ENCODE data around the gene THAP12.
"Not testable (repeated sequence)": the region's sequence is repeated elsewhere in the genome, so short reads cannot be mapped to it uniquely, and the experiment has no call there.

Gene THAP12

GRCh38 chr11:76327202-76327601, 53.7 kb downstream of the THAP12 start:
- no peaks in the 10 kb centered on the region for H3F3A ChIP-seq (ENCODE audit: low read depth)
- no peaks in the 10 kb centered on the region for H3K9me2 ChIP-seq (replicated peaks; ENCODE audit: low read depth, low read length)
- no peaks in the 10 kb centered on the region for H3K27me3 ChIP-seq (ENCODE audit: insufficient read depth, low read length, poor library complexity, severe bottlenecking)
- H3K4me3 ChIP-seq (ENCODE audit: low read length, poor library complexity, severe bottlenecking) = no peak overlapping the region
- no peaks in the 10 kb centered on the region for H4K20me1 ChIP-seq (ENCODE audit: insufficient read depth, low read length, poor library complexity, severe bottlenecking)
- no peaks in the 10 kb centered on the region for H3K79me2 ChIP-seq (ENCODE audit: insufficient read depth, low read length)
- no peak overlapping the region for H3K9ac ChIP-seq (ENCODE audit: low read depth, low read length, poor library complexity, severe bottlenecking)
- H3K9me3 ChIP-seq (ENCODE audit: insufficient read depth, low read depth, low read length) = no peaks in the 10 kb centered on the region
- peaks cover 7% of the 10 kb centered on the region for H3K4me1 ChIP-seq (ENCODE audit: insufficient read depth, low read length, poor library complexity, severe bottlenecking)
- TF ChIP-seq CTCF (conservative IDR thresholded peaks at IDR 0.05; ENCODE audit: low read length) (no peak), EZH2phosphoT487 (IDR thresholded peaks at IDR 0.05; ENCODE audit: borderline replicate concordance) (no peak)
- no peaks in the 10 kb centered on the region for H3K36me3 ChIP-seq (ENCODE audit: insufficient read depth, low read length)
- H3K4me2 ChIP-seq (ENCODE audit: low read depth, low read length, poor library complexity, severe bottlenecking) = no peak overlapping the region
- H2AFZ ChIP-seq (ENCODE audit: low read length) = no peak overlapping the region

- H4K20me1 ChIP-seq (ENCODE audit: insufficient read depth, low read length, poor library complexity, severe bottlenecking) = no peaks in the 10 kb centered on the region
- no peak overlapping the region for H3K4me2 ChIP-seq (ENCODE audit: low read depth, low read length, poor library complexity, severe bottlenecking)
- H3K27me3 ChIP-seq (ENCODE audit: insufficient read depth, low read length, poor library complexity, severe bottlenecking) = no peaks in the 10 kb centered on the region
- no peaks in the 10 kb centered on the region for H3K9me3 ChIP-seq (ENCODE audit: insufficient read depth, low read depth, low read length)
- H3F3A ChIP-seq (ENCODE audit: low read depth) = no peaks in the 10 kb centered on the region
- no peak overlapping the region for H3K4me3 ChIP-seq (ENCODE audit: low read length, poor library complexity, severe bottlenecking)
- no peak overlapping the region for H2AFZ ChIP-seq (ENCODE audit: low read length)
- no peaks in the 10 kb centered on the region for H3K36me3 ChIP-seq (ENCODE audit: insufficient read depth, low read length)
- H3K4me1 ChIP-seq (ENCODE audit: insufficient read depth, low read length, poor library complexity, severe bottlenecking) = peaks cover 7% of the 10 kb centered on the region
- no peak overlapping the region for H3K9ac ChIP-seq (ENCODE audit: low read depth, low read length, poor library complexity, severe bottlenecking)
- H3K9me2 ChIP-seq (replicated peaks; ENCODE audit: low read depth, low read length) = no peaks in the 10 kb centered on the region
- H3K79me2 ChIP-seq (ENCODE audit: insufficient read depth, low read length) = no peaks in the 10 kb centered on the region
- TF ChIP-seq CTCF (conservative IDR thresholded peaks at IDR 0.05; ENCODE audit: low read length) (no peak), EZH2phosphoT487 (IDR thresholded peaks at IDR 0.05; ENCODE audit: borderline replicate concordance) (no peak)
Observed at GRCh38 chr11:76325185-76325584, 55.7 kb downstream of the THAP12 start.

- Histone ChIP-seq H3K27me3 (ENCODE audit: insufficient read depth, low read length, poor library complexity, severe bottlenecking) (no peaks in the 10 kb centered on the region), H3F3A (ENCODE audit: low read depth) (no peaks in the 10 kb centered on the region), H3K36me3 (ENCODE audit: insufficient read depth, low read length) (no peaks in the 10 kb centered on the region), H2AFZ (ENCODE audit: low read length) (0 out of 2 replicates have a peak overlapping the region, but pooled peaks have one; percentile 30), H3K9me2 (replicated peaks; ENCODE audit: low read depth, low read length) (no peaks in the 10 kb centered on the region), H3K4me2 (ENCODE audit: low read depth, low read length, poor library complexity, severe bottlenecking) (no peak overlapping the region), H3K79me2 (ENCODE audit: insufficient read depth, low read length) (no peaks in the 10 kb centered on the region), H3K9ac (ENCODE audit: low read depth, low read length, poor library complexity, severe bottlenecking) (no peak overlapping the region), H3K4me3 (ENCODE audit: low read length, poor library complexity, severe bottlenecking) (no peak overlapping the region), H4K20me1 (ENCODE audit: insufficient read depth, low read length, poor library complexity, severe bottlenecking) (no peaks in the 10 kb centered on the region), H3K9me3 (ENCODE audit: insufficient read depth, low read depth, low read length) (no peaks in the 10 kb centered on the region), H3K4me1 (ENCODE audit: insufficient read depth, low read length, poor library complexity, severe bottlenecking) (peaks cover 7% of the 10 kb centered on the region)
- TF ChIP-seq CTCF (conservative IDR thresholded peaks at IDR 0.05; ENCODE audit: low read length) (no peak), EZH2phosphoT487 (IDR thresholded peaks at IDR 0.05; ENCODE audit: borderline replicate concordance) (no peak)
Observed at GRCh38 chr11:76323804-76324203, 57.1 kb downstream of the THAP12 start.

GRCh38 chr11:76323375-76323774, 57.6 kb downstream of the THAP12 start:
- H3K79me2 ChIP-seq (ENCODE audit: insufficient read depth, low read length); H2AFZ ChIP-seq (ENCODE audit: low read length); H3K27me3 ChIP-seq (ENCODE audit: insufficient read depth, low read length, poor library complexity, severe bottlenecking); H3K4me2 ChIP-seq (ENCODE audit: low read depth, low read length, poor library complexity, severe bottlenecking); H4K20me1 ChIP-seq (ENCODE audit: insufficient read depth, low read length, poor library complexity, severe bottlenecking); H3F3A ChIP-seq (ENCODE audit: low read depth); H3K4me1 ChIP-seq (ENCODE audit: insufficient read depth, low read length, poor library complexity, severe bottlenecking); H3K9me3 ChIP-seq (ENCODE audit: insufficient read depth, low read depth, low read length); H3K36me3 ChIP-seq (ENCODE audit: insufficient read depth, low read length); H3K9me2 ChIP-seq (replicated peaks; ENCODE audit: low read depth, low read length); H3K9ac ChIP-seq (ENCODE audit: low read depth, low read length, poor library complexity, severe bottlenecking); H3K4me3 ChIP-seq (ENCODE audit: low read length, poor library complexity, severe bottlenecking): not testable (repeated sequence)
